ENCODE results near the gene PIH1D1. TPM values are rescaled to one million over a fixed set of nuclear protein-coding genes. Genes with fewer than 3 reads are reported as not detected.
"Not testable (repeated sequence)": the region's sequence is repeated elsewhere in the genome, so short reads cannot be mapped to it uniquely, and the experiment has no call there.

PIH1D1 gene
- total RNA-seq, 2 donors from 2014 or later = 60.2 to 95.4 TPM

- Histone ChIP-seq H3K9me3 (no peaks in the 10 kb centered on the region), H3K27ac (peak within 1 kb of the TSS; percentile 71 to 72), H3K36me3 (no peaks in the 10 kb centered on the region), H3K4me1 (ENCODE audit: control insufficient read depth in 1 of 2, low read depth in 2 of 2) (peaks cover 4 to 24% of the 10 kb centered on the region in 2 donors), H3K27me3 (replicated peaks; ENCODE audit: insufficient read depth) (no peaks in the 10 kb centered on the region), H3K4me3 (peak within 1 kb of the TSS; percentile 92)
- no peak for DNase-seq (ENCODE audit: low spot score)
- TF ChIP-seq CTCF (IDR thresholded peaks at IDR 0.05) = peak; percentile 100
- peak; percentile 70 for ATAC-seq (ENCODE audit: insufficient number of reproducible peaks, low FRiP score, low read depth)
Observed at GRCh38 chr19:49473868-49474541, 22.4 kb upstream of the PIH1D1 start, which contains the start of gene FLT3LG. Gene FLT3LG, plus strand, starts transcription at chr19:49474215. Its CDS starts 425 bp downstream, at chr19:49474640.

- not testable (repeated sequence) for H3K36me3 ChIP-seq; H3K9me3 ChIP-seq; ATAC-seq (ENCODE audit: insufficient number of reproducible peaks, low FRiP score, low read depth); DNase-seq (ENCODE audit: low spot score); H3K27me3 ChIP-seq (replicated peaks; ENCODE audit: insufficient read depth)
- H3K27ac ChIP-seq = peak overlapping the region in 1 of 2 donors; percentile 71
- peak overlapping the region; percentile 92 for H3K4me3 ChIP-seq
- peaks cover 4 to 24% of the 10 kb centered on the region in 2 donors for H3K4me1 ChIP-seq (ENCODE audit: control insufficient read depth in 1 of 2, low read depth in 2 of 2)
Observed at GRCh38 chr19:49473501-49473867, 21.9 kb upstream of the PIH1D1 start.

- no peaks in the 10 kb centered on the region for H3K9me3 ChIP-seq
- ATAC-seq (ENCODE audit: insufficient number of reproducible peaks, low FRiP score, low read depth) = no peak
- no peak for DNase-seq (ENCODE audit: low spot score)
- no peaks in the 10 kb centered on the region for H3K27me3 ChIP-seq (replicated peaks; ENCODE audit: insufficient read depth)
- H3K27ac ChIP-seq = no peak overlapping the region
- H3K36me3 ChIP-seq = no peaks in the 10 kb centered on the region
- peaks cover 4 to 24% of the 10 kb centered on the region in 2 donors for H3K4me1 ChIP-seq (ENCODE audit: control insufficient read depth in 1 of 2, low read depth in 2 of 2)
- no peak for TF ChIP-seq CTCF (IDR thresholded peaks at IDR 0.05)
- H3K4me3 ChIP-seq = peak overlapping the region; percentile 92
Observed at GRCh38 chr19:49472936-49473335, 21.3 kb upstream of the PIH1D1 start.

- Histone ChIP-seq H3K4me3 (no peak overlapping the region), H3K4me1 (ENCODE audit: control insufficient read depth in 1 of 2, low read depth in 2 of 2) (peaks cover 4 to 16% of the 10 kb centered on the region in 2 donors), H3K36me3 (no peaks in the 10 kb centered on the region), H3K27ac (no peak overlapping the region), H3K9me3 (no peaks in the 10 kb centered on the region), H3K27me3 (replicated peaks; ENCODE audit: insufficient read depth) (no peaks in the 10 kb centered on the region)
- TF ChIP-seq CTCF (IDR thresholded peaks at IDR 0.05) = no peak
- ATAC-seq (ENCODE audit: insufficient number of reproducible peaks, low FRiP score, low read depth) (no peak), DNase-seq (ENCODE audit: low spot score) (no peak)
Observed at GRCh38 chr19:49470615-49470978, 19.0 kb upstream of the PIH1D1 start.

- no peaks in the 10 kb centered on the region for H3K27me3 ChIP-seq (replicated peaks; ENCODE audit: insufficient read depth)
- peaks cover 4 to 14% of the 10 kb centered on the region in 2 donors for H3K4me1 ChIP-seq (ENCODE audit: control insufficient read depth in 1 of 2, low read depth in 2 of 2)
- H3K9me3 ChIP-seq = no peaks in the 10 kb centered on the region
- no peak overlapping the region for H3K27ac ChIP-seq
- TF ChIP-seq CTCF (IDR thresholded peaks at IDR 0.05) = no peak
- H3K4me3 ChIP-seq = no peak overlapping the region
- no peaks in the 10 kb centered on the region for H3K36me3 ChIP-seq
- DNase-seq (ENCODE audit: low spot score) (no peak), ATAC-seq (ENCODE audit: insufficient number of reproducible peaks, low FRiP score, low read depth) (no peak)
Observed at GRCh38 chr19:49469828-49470614, 18.4 kb upstream of the PIH1D1 start.
